IPS-18a (cell line): ENCODE measurements around the gene SEC14L2.
"Not testable (repeated sequence)": the region's sequence is repeated elsewhere in the genome, so short reads cannot be mapped to it uniquely, and the experiment has no call there.

Source experiments
- H3K27ac ChIP-seq: one replicate; pipeline ENCODE4 v1.5.1; 2013; ENCODE audit warnings: low read length
- H3K27me3 ChIP-seq: one replicate; pipeline ENCODE4 v1.6.1; 2013; ENCODE audit warnings: mild to moderate bottlenecking, low read length; ENCODE audit not compliant: control insufficient read depth, insufficient read depth
- H3K36me3 ChIP-seq: one replicate; pipeline ENCODE4 v1.6.1; 2013; ENCODE audit warnings: low read depth, low read length; ENCODE audit not compliant: control insufficient read depth
- H3K4me1 ChIP-seq: one replicate; pipeline ENCODE4 v1.6.1; 2013; ENCODE audit warnings: low read depth, low read length; ENCODE audit not compliant: control insufficient read depth
- H3K4me3 ChIP-seq: one replicate; pipeline ENCODE4 v1.5.1; 2013; ENCODE audit warnings: low read length
- H3K9ac ChIP-seq: one replicate; pipeline ENCODE4 v1.6.1; 2013; ENCODE audit warnings: mild to moderate bottlenecking, low read length, moderate library complexity
- H3K9me3 ChIP-seq: one replicate; pipeline ENCODE4 v1.6.1; 2013; ENCODE audit warnings: low read depth, low read length; ENCODE audit not compliant: control insufficient read depth

SEC14L2 gene

GRCh38 chr22:30445438-30446145 lies 48.8 kb downstream of the SEC14L2 start:
- peaks cover 5% of the 10 kb centered on the region for H3K4me1 ChIP-seq
- H3K36me3 ChIP-seq = no peaks in the 10 kb centered on the region
- no peaks in the 10 kb centered on the region for H3K27me3 ChIP-seq
- no peak overlapping the region for H3K9ac ChIP-seq
- H3K27ac ChIP-seq = no peak overlapping the region
- no peak overlapping the region for H3K4me3 ChIP-seq
- H3K9me3 ChIP-seq = no peaks in the 10 kb centered on the region

DNA sequence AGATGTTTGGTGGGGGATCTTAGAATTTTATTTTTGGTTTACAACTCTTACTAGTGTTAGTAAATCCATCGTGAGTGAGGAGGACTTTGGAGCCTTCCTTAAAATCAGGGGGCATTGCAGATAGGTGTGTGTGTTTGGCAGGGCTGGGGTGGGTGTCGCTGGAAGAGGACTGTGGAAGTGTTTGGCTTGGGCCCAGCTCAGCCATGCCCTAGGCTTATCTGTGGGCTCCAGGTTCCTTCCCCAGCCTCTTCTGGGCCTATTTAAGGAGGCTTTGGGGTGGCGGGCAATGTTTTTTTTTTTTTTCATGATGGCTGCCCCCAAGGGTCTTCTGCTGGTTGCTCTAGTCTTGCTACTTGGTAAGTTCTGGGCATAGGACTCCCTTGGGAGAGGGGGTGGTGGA lies 50.8 kb downstream of the SEC14L2 start:
- Histone ChIP-seq H3K4me3 (no peak overlapping the region), H3K9ac (no peak overlapping the region), H3K9me3 (no peaks in the 10 kb centered on the region), H3K36me3 (no peaks in the 10 kb centered on the region), H3K4me1 (peaks cover 5% of the 10 kb centered on the region), H3K27me3 (no peaks in the 10 kb centered on the region), H3K27ac (no peak overlapping the region)

- not testable (repeated sequence) for H3K9me3 ChIP-seq, H3K4me3 ChIP-seq
Observed at GRCh38 chr22:30451488-30451887, 54.7 kb downstream of the SEC14L2 start.

DNA sequence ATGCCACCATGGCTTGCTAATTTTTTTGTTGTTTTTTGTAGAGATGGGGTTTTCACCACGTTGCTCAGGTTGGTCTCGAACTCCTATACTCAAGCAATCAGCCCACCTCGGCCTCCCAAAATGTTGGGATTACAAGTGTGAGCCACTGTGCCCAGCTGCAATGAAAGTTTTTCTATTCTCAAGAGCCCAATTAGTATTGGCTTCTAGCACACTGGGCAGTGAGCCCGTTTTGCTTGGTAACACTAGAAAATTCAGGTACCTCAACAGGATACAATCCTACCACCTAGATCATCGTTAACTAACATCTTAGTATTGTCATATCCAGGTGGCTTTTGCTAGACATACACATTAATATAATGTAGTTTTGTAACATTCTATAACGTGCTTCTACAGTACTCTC lies 56.0 kb downstream of the SEC14L2 start:
- H3K27ac ChIP-seq = no peak overlapping the region

More at GRCh38 chr22:30451488-30451887, 54.7 kb downstream of the SEC14L2 start:
- not testable (repeated sequence) for H3K9ac ChIP-seq, H3K36me3 ChIP-seq, H3K4me1 ChIP-seq, H3K27me3 ChIP-seq, H3K27ac ChIP-seq

GRCh38 chr22:30453731-30454510 lies 57.1 kb downstream of the SEC14L2 start:
- no peak overlapping the region for H3K27ac ChIP-seq
- H3K9me3 ChIP-seq = no peaks in the 10 kb centered on the region
- no peaks in the 10 kb centered on the region for H3K36me3 ChIP-seq
- H3K4me3 ChIP-seq = no peak overlapping the region
- no peak overlapping the region for H3K9ac ChIP-seq
- no peaks in the 10 kb centered on the region for H3K4me1 ChIP-seq
- no peaks in the 10 kb centered on the region for H3K27me3 ChIP-seq

More for the DNA sequence above, 56.0 kb downstream of the SEC14L2 start:
- Histone ChIP-seq H3K9me3 (no peaks in the 10 kb centered on the region), H3K4me1 (no peaks in the 10 kb centered on the region), H3K4me3 (no peak overlapping the region), H3K9ac (no peak overlapping the region), H3K36me3 (no peaks in the 10 kb centered on the region), H3K27me3 (no peaks in the 10 kb centered on the region)

DNA sequence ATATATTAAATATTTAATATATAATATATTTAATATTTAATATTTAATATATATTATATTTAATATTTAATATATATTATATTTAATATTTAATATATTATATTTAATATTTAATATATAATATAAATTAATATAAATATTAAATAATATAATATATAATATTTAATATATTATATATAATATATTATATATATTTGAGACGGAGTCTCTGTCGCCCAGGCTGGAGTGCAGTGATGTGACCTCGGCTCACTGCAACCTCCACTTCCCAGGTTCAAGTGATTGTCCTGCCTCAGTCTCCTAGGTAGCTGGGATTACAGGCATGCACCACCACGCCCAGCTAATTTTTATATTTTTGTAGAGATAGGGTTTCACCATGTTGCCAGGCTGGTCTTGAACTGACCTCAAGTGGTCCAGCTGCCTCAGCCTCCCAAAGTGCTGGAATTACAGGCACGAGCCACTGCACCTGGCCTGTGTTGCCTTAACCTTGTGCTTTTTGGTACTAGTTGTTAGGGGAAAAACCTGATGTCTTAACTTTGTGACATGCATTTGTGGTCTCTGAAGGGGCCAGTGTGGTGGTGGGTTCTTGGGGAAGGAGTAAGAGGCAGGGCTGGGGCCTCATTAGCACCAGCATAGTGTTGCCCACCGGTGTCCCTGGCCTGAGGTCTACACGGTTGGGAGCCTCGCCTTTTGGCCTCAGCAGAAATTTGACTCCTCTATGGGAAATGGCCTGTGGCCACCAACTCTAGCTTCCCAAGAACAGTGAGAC lies 58.4 kb downstream of the SEC14L2 start:
- Histone ChIP-seq H3K9me3 (no peaks in the 10 kb centered on the region), H3K4me3 (no peak overlapping the region), H3K4me1 (no peaks in the 10 kb centered on the region), H3K27ac (no peak overlapping the region), H3K36me3 (no peaks in the 10 kb centered on the region), H3K27me3 (no peaks in the 10 kb centered on the region), H3K9ac (no peak overlapping the region)

- Histone ChIP-seq H3K9me3 (no peaks in the 10 kb centered on the region), H3K27me3 (no peaks in the 10 kb centered on the region), H3K27ac (no peak overlapping the region), H3K9ac (no peak overlapping the region), H3K4me1 (no peaks in the 10 kb centered on the region), H3K4me3 (no peak overlapping the region), H3K36me3 (no peaks in the 10 kb centered on the region)
Observed at GRCh38 chr22:30457981-30458380, 61.2 kb downstream of the SEC14L2 start.

DNA sequence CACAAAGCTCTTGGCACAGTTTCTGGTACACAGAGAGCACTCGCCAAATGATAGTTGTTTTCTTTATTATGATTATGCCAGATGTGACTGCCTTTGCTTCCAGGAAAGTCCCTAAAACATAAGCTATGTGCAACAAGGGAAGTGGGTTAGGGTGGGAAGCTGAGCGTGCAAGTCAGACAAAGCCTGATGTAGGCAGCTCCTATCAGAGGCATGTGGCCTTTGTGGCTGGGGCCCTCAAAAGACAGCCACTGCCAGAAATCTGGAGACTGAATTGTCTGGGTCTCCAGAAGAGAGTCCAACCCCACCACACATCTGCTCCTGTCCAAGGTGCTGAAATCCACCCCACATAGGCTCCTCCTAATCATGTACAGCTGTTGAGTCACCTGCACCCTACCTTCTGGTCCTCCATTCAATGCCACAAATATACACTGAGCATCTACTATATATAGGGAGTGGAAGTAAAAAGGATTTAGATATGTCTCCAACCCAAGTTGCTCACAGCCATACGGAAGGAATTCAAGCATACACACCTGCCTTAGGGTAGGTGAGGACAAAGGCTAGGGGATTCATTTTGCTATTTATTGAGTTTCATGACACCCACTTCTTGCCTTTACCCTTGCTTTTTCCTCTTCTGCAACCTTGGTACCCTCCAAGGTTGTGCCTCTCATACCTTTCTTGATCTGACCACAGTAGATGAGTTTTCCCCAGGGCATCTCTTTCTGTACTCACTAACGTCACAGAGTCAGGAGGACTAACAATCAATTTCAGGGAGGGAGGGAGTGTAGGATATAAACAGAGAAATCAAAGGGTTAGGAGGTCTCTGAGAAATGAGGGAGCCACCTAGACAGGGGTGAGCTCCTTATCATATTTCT lies 62.6 kb downstream of the SEC14L2 start:
- H3K4me3 ChIP-seq = no peak overlapping the region

GRCh38 chr22:30460147-30460546 lies 63.3 kb downstream of the SEC14L2 start:
- Histone ChIP-seq H3K36me3 (no peaks in the 10 kb centered on the region), H3K9me3 (no peaks in the 10 kb centered on the region), H3K27me3 (no peaks in the 10 kb centered on the region), H3K4me3 (no peak overlapping the region), H3K27ac (no peak overlapping the region), H3K4me1 (no peaks in the 10 kb centered on the region), H3K9ac (no peak overlapping the region)

More for the DNA sequence above, 62.6 kb downstream of the SEC14L2 start:
- Histone ChIP-seq H3K4me1 (no peaks in the 10 kb centered on the region), H3K27ac (no peak overlapping the region), H3K9ac (no peak overlapping the region), H3K9me3 (no peaks in the 10 kb centered on the region), H3K27me3 (no peaks in the 10 kb centered on the region), H3K36me3 (no peaks in the 10 kb centered on the region)

- not testable (repeated sequence) for H3K9ac ChIP-seq, H3K4me1 ChIP-seq, H3K4me3 ChIP-seq, H3K36me3 ChIP-seq, H3K9me3 ChIP-seq, H3K27me3 ChIP-seq, H3K27ac ChIP-seq
Observed at GRCh38 chr22:30460555-30460954, 63.7 kb downstream of the SEC14L2 start.

- Histone ChIP-seq H3K9me3 (no peaks in the 10 kb centered on the region), H3K36me3 (no peaks in the 10 kb centered on the region), H3K27me3 (no peaks in the 10 kb centered on the region), H3K4me3 (no peak overlapping the region), H3K4me1 (no peaks in the 10 kb centered on the region), H3K9ac (no peak overlapping the region), H3K27ac (no peak overlapping the region)
Observed at GRCh38 chr22:30469165-30469564, 72.3 kb downstream of the SEC14L2 start.
